GM12864 (cell line): ENCODE data around the gene MYL12A.

Experiments
- DNase-seq: peaks from one replicate; pipeline ENCODE4 v3.0.0-alpha.2; 2011; ENCODE audit warnings: low read depth
- H3K4me3 ChIP-seq: 2 replicates; pipeline ENCODE4 v1.5.1; 2011; ENCODE audit warnings: mild to moderate bottlenecking, low read depth, low read length, control low read depth
- CTCF ChIP-seq: IDR thresholded peaks from 2 replicates; pipeline ENCODE4 v1.5.1; 2011; ENCODE audit warnings: low read depth, mild to moderate bottlenecking, moderate library complexity, low read length, control low read depth, inconsistent platforms; ENCODE audit errors: missing control alignments

Gene MYL12A

GRCh38 chr18:3211236-3211992 is 36.2 kb upstream of the MYL12A start:
- no peak for DNase-seq
- no peak for TF ChIP-seq CTCF
- no peak overlapping the region for H3K4me3 ChIP-seq

GRCh38 chr18:3212657-3213056 is 34.9 kb upstream of the MYL12A start:
- no peak overlapping the region for H3K4me3 ChIP-seq
- no peak for DNase-seq
- TF ChIP-seq CTCF = no peak

- TF ChIP-seq CTCF = no peak
- no peak for DNase-seq
- no peak overlapping the region for H3K4me3 ChIP-seq
Observed at GRCh38 chr18:3213300-3214059, 34.1 kb upstream of the MYL12A start.

- no peak for TF ChIP-seq CTCF
- H3K4me3 ChIP-seq = no peak overlapping the region
- no peak for DNase-seq
Observed at GRCh38 chr18:3214855-3215637, 32.6 kb upstream of the MYL12A start.

GRCh38 chr18:3216987-3217386 is 30.6 kb upstream of the MYL12A start:
- DNase-seq = no peak
- TF ChIP-seq CTCF = no peak
- H3K4me3 ChIP-seq = no peak overlapping the region

- DNase-seq = no peak
- no peak for TF ChIP-seq CTCF
- H3K4me3 ChIP-seq = no peak overlapping the region
Observed at GRCh38 chr18:3217948-3218647, 29.5 kb upstream of the MYL12A start.
